Tongue (tissue), 2 donors: ENCODE results near the gene GAPDHS. TPM values are rescaled to one million over a fixed set of nuclear protein-coding genes. Genes with fewer than 3 reads are reported as not detected.
A peak's percentile ranks its signal among the peaks of the same experiment; 100 is the strongest.

Experiments
- DNase-seq: peaks from one replicate; pipeline ENCODE4 v3.0.0-alpha.2; 2015
- total RNA-seq: library from RNA; depleted of rRNA; stranded (reverse); fragments of >200 nt; gene quantifications from one replicate; pipeline ENCODE4 v1.2.3, GENCODE V29; 2014

The GAPDHS gene
- total RNA-seq, 1 donor from 2014 or later: not detected

DNA sequence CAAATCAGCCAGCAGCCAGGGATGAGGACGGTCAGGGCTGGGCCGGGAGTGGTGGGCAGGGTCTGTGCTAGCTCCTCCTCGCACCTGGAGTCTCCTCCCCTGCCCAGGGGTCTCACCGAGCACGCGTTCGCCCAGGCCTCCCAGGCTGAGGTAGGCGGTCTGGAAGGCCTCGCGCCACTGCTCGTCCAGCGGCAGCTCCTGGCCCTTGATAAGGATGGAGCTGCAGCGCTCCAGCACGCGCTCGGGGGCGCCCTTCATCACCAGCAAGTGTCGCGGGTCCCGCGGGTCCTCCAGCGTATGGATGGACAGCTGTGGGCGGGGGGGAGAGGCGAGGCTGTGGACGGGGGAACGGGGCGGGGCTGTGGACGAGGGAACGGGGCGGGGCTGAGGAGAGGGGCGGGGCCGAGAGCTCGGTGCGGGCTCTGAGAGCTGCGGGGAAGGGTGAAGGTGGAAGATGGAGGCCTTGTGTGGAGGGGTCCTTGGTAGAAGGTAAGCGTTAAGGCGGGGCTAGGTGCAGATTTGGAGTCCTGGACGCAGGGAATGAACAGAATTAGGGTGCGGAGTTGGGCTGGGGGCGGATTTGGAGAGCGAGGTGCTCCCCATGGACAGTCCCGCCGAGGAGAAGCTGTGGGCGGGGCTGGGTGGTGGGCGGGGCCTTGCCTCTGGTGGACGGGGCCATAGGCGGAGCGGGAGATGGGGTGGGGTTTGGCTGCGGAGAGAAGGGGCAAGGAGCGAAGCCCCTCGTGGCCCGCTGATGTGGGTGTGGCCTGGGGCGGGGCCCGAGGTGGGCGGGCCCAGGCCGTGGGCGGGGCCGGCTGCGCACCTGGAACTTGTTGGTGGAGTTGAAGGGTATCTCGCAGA, 24.5 kb downstream of the GAPDHS start:
- peak; percentile 70 for DNase-seq

DNA sequence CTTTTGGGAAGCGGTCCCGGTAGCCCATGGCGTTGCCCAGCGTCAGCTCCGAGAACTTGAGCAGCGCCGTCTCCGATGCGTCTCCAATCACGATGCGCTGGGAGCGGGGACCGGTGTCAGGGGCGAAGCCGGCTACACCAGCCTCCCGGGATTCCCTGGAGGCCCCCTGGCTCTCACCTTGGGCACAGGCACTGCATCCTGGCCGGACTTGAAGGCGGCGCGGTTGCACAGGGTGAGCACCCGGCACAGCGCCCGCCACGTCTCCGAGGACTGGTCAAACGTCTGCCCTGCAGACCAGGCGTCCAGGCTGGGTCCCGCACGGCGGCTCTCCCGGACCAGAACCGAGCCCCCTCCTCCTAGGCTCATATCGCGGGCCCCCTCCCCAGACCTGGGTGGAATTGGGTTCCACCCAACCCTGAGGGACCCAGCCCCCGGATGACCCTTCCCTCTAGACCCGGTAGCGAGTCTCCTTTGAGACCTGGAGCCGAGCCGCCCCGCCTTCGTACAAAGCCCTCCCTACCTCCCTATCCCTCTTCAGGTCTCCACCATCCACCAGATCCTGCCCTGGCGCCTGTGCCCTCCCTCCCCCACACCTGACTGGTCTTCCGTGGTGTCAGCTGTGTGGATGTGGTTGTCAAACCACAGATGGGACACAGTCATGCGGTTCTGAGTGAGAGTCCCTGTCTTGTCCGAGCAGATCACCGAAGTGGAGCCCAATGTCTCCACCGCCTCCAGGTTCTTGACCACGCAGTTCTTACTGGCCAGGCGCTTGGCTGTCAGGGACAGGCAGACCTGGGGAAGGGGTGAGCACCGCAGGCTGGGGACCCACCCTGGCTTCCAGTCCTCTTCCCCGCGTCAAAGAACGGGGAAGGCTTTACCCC, 25.4 kb downstream of the GAPDHS start:
- no peak for DNase-seq

DNA sequence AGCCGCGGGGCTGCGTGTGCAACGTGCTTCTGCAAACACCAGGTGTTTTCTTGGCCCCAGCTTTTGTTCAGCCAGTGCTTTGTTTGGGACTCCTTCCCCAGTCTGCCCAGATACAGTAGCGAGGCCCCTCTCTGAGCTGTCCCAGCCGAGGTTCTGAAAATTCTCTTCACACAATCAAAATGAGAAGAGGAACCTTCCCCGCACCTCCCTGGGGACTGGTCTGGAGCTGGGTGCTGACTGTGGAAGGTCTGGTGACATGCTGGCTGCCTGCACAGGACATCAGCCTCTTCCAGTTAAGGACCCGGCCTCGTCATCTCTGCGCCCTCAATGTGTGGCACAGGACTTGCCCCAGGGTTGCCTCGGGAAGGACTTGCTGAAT, 26.0 kb downstream of the GAPDHS start:
- DNase-seq: no peak

DNA sequence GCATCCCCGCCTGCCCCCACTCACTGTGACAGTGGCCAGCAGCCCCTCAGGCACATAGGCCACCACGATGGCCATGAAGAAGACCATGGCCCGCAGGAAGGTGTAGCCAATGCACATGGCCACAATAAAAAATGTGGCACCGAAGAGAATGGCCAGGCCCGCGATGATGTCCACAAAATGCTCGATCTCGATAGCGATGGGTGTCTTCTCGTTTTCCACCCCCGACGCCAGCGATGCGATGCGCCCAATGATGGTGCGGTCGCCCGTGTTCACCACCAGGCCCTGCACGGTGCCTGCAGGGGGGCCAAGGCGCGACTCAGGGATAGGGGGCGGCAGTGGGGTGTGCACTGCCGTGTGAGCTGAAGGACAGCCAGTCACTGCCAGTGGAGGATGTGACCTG, 26.5 kb downstream of the GAPDHS start:
- DNase-seq: no peak

DNA sequence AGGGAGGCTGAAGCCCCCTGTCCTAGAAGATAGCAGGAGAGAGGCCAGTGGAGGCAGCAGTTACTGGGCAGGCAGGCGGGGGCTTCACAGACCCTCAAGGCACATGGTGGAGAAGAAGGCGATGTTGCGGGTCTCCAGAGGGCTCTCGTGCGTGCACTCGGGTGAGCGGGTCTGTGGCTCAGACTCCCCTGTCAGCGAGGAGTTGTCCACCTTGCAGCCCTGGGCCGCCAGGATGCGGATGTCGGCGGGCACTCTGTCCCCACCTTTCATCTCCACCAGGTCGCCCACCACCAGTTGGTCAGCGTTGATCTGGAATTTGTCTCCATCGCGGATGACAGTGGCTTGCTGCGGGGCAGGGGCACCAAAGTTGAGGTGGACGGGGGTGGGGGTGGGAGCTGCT, 27.0 kb downstream of the GAPDHS start:
- no peak for DNase-seq

DNA sequence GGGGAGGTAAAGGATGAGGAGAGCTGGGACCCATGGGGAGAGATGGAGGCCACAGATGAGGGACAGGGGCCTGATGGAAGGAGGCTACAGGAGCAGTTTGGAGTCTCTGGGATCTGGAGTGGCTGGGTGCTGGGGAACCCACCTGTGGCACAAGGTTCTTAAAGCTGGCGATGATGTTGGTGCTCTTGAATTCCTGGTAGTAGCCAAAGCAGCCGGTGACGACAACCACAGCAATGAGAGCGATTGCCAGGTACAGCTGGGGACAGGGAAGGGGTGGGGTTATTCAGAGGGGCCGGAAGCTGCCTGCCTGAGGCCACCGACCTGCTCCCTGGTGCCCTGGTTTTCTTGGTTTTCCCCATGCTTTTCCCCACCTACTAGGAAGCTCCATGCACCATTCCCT, 27.4 kb downstream of the GAPDHS start:
- DNase-seq: no peak

DNA sequence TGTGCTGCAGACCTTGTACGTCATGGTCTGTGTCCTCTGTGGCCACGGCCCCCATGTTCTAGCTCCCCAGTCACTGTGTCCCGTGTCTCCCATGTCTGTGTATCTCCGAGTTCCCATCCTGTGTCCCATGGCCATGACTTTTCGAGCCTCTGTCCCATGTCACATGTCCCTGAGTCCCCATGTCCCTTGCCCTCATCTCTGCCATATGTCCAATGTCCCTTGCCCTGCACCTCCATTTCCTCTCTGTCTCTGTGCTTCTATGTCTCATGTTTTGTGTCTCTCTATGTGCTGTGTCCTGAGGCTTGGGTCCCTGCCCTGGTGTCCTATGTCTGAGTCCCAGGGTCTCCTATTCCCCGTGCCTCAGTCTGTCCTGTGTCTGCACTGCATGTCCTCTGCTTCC, 28.2 kb downstream of the GAPDHS start:
- DNase-seq: no peak

DNA sequence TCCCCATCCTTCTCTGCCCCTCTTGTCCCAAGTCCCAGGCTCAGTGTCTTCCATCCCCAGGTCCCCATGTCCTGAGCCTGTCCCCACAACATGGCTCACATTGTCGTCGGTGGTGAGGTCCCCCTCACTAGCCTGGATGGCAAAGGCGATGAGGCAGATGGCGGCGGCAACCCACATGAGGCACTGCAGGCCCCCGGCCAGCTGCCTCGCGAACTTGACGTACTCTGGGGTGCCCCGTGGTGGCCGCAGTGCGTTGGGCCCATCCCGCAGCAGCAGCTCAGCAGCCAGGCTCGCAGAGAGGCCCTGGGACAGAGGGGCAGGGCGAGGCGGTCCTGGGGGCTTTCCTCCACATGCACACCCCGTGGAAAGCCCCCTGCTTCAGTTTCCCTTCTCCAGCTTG, 29.1 kb downstream of the GAPDHS start:
- no peak for DNase-seq

DNA sequence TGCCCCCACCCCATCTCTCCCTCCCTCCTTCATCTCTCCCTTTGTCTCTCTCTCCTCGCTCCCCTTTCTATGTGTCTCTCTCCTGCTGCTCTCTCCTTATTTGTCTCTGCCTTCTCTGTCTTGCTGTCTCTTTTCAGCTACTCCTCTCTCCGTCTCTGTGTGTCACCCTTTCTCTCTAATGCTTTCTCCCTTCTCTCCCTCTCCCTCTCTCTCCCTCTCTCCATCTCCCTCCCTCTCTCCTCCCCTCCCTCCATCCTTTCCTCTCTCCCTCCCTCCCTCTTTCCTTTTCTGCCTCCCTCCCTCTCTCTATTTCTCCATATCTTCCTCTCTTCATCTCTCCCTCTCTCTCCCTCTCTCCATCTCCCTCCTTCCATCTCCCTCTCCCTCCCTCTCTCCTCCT, 29.5 kb downstream of the GAPDHS start:
- DNase-seq: no peak

DNA sequence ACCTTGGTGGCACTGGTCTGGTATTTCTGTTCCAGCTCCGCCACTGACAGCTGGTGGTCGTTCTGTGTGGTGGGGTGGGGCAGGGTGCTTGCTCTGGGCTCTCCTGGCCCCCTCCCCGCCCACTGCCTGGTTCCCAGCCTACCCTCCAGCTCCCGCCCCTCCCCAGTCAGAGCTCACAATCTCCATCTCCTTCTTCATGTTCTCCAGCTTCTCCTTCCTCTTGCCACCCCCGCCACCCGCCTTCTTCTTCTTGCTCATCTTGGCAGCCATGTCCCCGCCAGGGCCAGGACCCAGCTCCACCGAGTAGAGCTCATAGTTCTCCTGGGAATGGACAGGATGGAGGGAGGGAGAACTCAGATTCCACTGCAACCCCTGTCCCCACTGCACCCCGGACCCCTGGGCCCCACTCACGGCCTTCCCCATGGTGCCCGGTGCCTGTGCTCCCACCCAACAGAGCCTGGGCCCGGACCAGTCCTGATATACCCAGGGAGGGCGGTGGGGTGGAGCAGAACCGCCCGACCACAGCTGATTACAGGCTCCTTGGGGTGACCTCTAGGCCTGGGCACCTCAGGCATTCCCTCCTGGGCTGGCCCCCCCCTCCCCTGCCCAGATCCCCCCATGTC, 30.1 kb downstream of the GAPDHS start, which contains the start of gene ATP4A:
Gene ATP4A, minus strand, starts transcription at position 452 of the 623 bp plus-strand sequence. Its CDS starts 29 bp downstream, at position 423.
- no peak for DNase-seq

DNA sequence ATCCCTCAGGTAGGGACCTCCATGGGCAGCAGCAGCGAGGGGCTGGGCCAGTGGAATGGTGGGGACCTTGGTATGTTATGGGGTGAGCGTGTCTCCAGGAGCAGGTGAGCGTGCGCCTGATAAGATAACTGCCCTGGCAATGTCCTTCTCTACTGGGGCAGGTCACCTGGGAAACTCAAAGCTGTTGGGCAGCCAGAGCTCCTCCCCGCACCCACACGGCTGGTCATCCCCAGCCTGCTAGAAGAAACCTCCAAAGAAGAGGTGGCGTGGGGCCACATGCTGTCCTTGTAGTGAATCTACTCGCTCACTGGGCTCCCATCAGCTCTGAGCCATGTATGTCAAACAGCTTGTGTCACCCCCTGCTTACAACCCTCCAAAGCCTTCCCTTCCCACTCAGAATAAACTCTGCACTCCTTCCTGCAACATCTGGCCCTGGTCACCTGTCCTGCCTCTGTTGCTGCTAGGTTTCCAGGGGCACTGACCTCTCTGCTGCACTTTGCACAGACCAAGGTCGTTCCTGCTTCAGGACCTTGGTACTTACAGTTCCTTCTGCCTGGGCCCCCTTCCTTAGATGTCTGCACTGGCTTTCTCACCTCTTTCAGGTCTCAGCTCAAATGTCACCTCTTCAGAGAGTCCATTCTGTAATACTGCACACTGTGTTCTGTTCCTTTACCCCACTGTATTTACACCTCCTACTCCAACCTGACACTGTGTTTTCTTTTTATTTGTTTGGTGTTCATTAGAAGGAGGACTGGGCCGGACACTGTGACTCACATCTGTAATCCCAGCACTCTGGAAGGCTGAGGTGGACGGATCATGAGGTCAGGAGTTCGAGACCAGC, 32.0 kb downstream of the GAPDHS start:
- no peak for DNase-seq

DNA sequence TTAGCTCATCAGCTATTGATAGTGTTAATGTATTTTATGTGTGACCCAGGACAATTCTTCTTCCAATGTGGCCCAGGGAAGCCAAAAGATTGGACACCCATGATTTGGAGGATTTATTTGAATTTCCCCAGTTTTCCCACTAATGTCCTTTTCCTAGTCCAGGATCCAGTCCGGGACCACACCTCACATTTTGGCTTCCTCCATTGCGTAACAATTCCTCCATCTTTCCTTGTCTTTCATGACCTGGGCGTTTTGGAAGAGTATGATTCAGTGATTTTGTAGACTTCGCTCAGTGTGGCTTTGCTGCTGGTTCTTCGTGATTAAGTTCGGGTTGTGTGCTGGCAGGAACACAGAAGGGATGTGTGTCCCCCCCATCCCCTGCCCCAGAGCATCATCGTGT, 33.5 kb downstream of the GAPDHS start:
- DNase-seq: no peak

DNA sequence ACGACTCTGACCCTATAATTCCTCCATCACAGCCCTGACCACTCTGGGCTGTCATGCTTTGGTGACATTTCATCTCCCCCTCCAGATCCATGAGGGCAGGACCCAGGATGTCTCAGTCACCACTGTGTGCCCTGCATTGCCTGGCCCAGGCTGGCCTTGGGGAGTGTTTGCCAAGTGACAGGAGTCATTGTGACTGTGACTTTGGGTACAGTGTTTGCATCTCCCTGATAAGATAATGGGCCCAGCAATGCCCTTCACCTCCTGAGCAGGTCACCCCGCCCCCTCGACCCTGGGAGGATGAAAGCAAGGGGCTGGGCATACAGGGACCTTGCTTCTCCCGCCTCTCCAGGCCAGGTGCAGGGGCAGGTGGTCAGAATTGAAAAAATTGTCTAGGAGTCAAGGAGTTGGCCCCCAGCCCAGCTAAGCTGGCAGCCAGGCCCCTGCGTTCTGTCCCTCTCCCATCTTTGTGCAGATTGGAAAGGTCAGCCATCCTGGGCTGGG, 36.1 kb downstream of the GAPDHS start:
- no peak for DNase-seq

DNA sequence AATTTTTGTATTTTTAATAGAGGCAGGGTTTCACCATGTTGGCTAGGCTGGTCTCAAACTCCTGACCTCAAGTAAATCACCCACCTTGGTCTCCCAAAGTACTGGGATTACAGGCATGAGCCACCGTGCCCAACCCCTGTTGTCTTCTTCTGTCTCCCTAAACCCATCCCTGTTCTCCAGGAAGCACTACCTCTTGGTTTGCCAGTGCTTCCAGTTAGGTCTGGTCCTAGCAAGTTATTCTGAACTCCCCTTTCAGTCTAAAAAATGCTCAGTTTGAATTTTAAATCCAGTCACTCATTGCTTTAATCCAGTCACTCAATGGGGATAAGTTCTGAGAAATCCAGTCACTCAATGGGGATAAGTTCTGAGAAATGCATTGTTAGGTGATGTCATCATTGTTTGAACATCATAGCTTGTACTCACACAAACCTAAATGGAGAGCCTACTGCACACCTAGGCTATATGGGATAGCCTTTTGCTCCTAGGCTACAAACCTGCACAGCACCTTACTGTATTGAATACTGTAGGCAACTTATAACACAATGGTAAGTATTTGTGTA, 38.2 kb downstream of the GAPDHS start:
- peak; percentile 50 for DNase-seq

DNA sequence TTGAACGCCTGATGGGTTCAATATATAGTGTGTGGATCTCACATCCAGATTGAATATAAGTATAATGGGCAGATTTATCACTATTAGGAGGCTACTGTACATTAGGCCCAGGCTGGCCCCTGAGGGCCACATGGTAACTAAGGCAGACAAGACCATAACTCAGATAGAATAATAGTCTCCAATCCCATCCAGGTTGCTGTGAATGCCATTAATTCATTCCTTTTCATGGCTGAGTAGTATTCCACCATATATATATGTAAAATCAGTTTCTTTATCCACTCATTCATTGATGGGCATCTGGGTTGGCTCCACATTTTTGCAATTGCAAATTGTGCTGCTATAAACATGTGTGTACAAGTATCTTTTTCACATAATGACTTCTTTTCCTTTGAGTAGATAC, 44.7 kb downstream of the GAPDHS start:
- DNase-seq: no peak

DNA sequence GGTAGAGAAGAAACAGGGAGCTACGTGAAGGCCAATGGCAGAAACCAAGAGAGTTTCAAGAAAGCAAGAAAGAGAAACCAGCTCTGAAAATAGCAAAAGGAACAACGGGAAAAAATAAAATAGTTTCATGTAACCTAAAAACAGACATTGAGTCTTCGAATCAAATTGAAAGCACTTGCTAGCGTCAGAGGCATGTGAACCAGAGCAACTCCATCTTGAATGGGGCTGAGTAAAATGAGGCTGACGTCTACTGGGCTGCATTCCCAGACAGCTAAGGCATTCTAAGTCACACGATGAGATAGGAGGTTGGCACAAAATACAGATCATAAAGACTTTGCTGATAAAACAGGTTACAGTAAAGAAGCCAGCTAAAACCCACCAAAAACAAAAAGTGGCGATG, 45.5 kb downstream of the GAPDHS start:
- no peak for DNase-seq

DNA sequence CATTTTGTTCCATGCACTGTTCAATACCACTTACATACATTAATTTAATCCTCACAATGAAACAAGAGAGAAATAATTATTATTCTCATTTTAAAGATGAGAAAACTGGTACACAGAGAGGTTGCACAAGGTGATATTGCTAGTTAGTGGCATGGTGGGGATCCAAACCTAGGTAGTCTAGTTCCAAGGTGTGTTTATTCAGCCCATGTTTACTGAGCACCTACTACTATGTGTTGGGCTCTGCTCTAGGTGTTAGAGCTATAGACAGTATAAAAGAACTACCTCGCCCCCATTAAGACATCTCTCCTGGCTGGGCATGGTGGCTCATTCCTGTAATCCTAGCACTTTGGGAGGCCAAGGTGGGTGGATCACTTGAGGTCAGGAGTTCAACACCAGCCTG, 49.5 kb downstream of the GAPDHS start:
- DNase-seq: no peak

DNA sequence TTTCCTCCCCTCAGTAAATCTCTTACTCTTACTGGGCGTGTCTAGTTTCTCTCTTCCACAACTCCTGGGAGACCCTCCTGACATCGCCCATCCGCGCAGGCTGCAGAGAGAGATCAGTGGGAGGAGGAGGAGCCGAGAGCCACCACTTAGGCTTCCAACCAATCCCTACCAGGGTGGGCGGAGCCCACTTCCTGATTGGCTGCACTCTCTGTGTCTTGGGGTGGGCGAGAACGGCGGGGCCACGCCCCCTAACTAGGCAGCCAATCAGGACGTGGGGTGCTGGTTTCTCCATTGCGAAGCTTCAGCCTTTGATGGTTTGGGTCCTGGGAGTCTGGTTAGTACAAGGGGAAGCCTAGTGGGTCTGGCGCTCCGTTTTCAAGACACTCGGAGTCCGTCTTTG, 52.6 kb downstream of the GAPDHS start, which contains the start of gene PMIS2:
Gene PMIS2, plus strand, starts transcription at position 326 of the 400 bp plus-strand sequence. CDS start 87 bp downstream, outside the sequence.
- no peak for DNase-seq

DNA sequence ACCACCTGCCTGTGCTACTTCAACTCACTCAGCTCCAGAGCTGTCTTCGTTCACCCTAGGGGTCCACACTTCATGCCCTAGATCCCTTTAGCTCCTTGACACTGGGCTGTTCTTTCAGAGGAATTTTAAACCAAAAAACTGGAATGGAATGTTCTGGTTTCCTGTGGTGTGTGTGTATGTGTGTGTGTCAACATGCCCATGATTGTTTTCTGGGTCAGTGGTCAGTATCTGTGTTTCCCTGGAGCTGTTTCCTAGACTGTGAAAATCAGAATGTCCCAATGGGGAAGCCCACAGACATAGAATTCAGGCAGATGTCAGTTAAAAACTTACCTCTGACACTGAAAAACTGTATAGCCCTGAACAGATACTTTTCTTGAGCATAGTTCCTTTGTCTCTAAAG, 54.1 kb downstream of the GAPDHS start:
- DNase-seq: no peak

DNA sequence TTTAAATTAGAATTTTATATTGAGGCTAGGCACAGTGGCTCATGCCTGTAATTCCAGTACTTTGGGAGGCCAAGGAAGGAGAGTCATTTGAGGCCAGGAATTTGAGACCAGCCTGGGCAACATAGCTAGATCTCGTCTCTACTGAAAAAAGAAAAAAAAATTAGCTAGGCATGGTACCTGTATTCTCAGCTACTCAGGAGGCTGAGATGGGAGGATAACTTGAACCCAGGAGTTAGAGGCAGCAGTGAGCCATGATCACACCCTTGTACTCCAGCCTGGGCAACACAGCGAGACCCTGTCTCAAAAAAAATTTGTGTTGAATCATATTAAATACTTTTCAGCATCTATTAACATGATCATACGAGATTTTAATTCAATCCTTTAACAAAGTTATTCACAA, 57.6 kb downstream of the GAPDHS start:
- no peak for DNase-seq

DNA sequence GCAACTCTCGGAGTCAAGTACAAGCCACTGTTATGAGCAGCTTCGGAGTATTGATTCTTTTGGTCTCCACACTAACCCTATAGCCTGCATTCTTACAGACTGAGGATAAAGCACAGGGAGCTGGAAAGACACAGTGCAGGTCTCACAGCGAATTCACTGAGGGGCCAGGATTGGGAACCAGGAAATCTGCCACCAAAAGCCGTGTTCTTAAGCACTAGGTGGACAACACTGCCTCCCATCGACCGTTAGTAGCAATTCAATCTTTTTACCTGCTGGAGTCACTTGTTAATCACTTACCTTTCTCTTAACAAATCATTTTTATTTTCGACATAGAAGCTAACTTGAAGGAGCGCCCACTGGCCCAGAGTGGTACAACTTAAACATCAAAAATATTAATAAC, 59.0 kb downstream of the GAPDHS start:
- DNase-seq: peak; percentile 71
